ENCODE results near the gene HSD17B14. TPM values are rescaled to one million over a fixed set of nuclear protein-coding genes. Genes with fewer than 3 reads are reported as not detected.
"Not testable (repeated sequence)": the region's sequence is repeated elsewhere in the genome, so short reads cannot be mapped to it uniquely, and the experiment has no call there.

HSD17B14 gene
- 1 to 10 TPM; 6.9 to 9.9 (median 8.6) TPM for polyA plus RNA-seq (ENCODE audit: insufficient read depth in 1 of 5, insufficient read length in 5 of 5, low replicate concordance in 1 of 5)
- long read RNA-seq, donor 1, transcript HSD17B14-201 (9 exons, 1,238 nt): major isoform, 7 of 7 reads
- long read RNA-seq, donor 1, partial matches to known transcripts: 0 of 7 reads
- long read RNA-seq, donor 1, other reads (novel, unspliced or antisense): 0 of 7 reads
- long read RNA-seq, donor 2: 0 reads
- long read RNA-seq, donor 3, partial matches to known transcripts: 0 of 1 reads
- long read RNA-seq, donor 3, other reads (novel, unspliced or antisense): 0 of 1 reads
- long read RNA-seq, donor 4, partial matches to known transcripts: 0 of 1 reads
- long read RNA-seq, donor 4, other reads (novel, unspliced or antisense): 0 of 1 reads
- long read RNA-seq, donor 5, partial matches to known transcripts: 0 of 3 reads
- long read RNA-seq, donor 5, other reads (novel, unspliced or antisense): 0 of 3 reads
- long read RNA-seq, donor 6, transcript HSD17B14-201 (9 exons, 1,238 nt): major isoform, 6 of 6 reads
- long read RNA-seq, donor 6, partial matches to known transcripts: 0 of 6 reads
- long read RNA-seq, donor 6, other reads (novel, unspliced or antisense): 0 of 6 reads
- long read RNA-seq, donor 7, partial matches to known transcripts: 0 of 5 reads
- long read RNA-seq, donor 7, other reads (novel, unspliced or antisense): 0 of 5 reads
- long read RNA-seq, donor 8, partial matches to known transcripts: 0 of 1 reads
- long read RNA-seq, donor 8, other reads (novel, unspliced or antisense): 0 of 1 reads

DNA sequence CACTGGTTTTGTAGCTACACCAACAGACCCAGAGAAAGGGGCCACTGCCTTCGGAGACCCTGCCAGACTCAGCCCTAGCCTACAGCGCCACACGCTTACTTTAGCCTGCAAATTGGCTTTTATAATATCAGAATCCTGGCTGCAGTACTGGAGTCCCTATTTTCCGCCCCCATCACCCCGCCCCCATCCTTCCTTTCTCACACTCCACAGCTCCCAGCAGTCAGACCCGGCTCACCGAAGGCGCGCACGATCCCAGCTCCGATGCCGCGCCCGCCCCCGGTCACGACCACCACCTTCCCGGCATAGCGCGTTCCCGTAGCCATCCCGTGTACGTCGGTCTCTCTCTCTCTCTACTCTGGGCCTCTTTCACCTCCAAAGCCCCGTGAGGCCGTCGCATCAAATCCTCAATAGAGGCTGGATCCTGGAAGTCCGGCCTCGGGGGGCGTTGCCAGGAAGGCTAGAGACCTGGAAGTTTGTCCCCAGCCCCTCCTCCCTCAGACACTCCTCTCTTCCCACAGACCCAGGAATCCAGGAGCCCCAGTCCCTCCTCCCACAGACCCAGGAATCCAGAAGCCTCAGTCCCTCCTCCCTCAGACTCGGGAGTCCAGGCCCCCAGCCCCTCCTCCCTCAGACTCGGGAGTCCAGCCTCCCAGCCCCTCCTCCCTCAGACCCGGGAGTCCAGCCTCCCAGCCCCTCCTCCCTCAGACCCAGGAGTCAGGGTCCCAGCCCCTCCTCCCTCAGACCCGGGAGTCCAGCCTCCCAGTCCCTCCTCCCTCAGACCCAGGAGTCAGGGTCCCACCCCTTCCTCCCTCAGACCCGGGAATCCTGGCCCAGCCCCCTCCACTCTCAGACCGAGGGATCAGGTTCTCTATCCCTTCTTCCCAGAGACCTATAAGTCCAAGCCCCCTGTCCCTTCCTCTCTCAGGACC, at the start of gene HSD17B14:
Gene HSD17B14, minus strand, starts transcription at position 403 of the 929 bp plus-strand sequence. Its CDS starts 80 bp downstream, at position 323.
- peak; percentile 44 to 55 for DNase-seq

DNA sequence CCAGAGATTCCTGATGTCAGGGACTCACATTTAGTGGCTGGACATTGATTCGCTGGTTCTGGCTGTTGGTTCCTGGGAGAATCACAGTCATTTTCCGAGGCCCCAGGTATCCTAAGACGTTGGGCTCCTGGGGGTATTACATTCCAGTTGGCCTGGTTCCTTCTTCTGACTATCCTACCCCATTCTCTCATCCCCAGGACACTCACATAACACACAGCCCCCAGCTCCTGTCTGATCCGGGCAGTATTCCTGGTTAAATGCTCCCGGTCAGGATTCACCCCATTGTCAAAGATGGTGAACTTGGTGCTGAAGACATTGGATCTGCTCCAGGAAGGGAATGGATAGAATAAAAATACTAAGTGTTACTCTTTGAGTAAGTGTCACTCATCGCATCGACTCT, 47.4 kb upstream of the HSD17B14 start:
- DNase-seq: no peak

DNA sequence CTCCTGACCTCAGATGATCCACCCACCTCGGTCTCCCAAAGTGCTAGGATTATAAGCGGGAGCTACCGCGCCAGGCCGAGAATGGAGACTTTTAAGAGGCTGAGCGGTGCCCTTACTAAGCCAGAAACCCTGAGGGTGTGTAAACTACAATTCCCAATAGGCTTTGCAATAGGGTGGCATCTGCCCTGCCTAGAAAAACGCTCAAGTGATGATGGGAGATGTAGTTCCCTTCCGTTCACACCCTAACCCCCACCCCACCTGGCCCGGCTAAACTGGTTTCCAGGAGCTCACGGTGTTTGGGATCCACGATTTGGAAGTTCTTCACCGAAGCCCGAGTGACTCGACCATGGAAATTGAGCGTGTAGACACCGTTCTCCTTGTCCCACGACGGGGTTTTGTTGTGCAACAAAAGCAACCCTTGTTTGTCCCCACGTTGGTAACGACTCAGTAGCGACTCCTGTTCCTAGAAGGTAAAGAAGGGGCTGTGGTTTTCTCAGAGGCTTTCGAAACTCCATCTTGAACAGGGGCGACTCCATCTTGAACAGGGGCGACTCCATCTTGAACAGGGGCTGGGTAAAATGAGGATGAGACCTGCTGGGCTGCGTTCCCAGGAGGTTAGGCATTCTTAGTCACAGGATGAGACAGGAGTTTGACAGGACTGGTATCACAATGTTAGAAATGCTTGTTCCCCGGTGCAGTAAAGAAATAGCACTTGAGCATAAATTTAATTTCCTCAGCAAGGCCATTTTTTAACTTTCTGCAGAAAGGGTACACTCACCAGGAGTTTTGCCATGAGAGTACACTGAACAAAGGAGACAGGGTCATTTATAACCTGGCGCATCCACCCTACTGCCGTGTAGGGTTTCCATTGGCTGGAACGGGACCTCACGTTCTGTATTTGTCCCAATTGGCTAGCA, 45.7 kb upstream of the HSD17B14 start:
- no peak for DNase-seq

DNA sequence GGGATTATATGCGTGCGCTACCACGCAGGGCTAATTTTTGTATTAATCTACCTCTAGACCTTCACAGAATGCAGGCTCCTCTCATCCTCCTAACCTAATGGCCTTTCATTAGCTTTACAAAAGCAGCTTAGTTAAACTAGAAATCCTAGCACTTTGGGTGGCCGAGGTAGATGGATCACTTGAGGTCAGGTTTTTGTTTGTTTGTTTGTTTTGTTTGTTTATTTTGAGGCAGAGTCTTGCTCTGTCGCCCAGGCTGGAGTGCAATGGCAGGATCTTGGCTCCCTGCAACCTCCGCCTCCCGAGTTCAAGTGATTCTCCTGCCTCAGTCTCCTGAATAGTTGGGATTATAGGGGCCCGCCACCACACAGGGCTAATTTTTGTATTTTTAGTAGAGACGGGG, 43.4 kb upstream of the HSD17B14 start:
- DNase-seq: not testable (repeated sequence)

DNA sequence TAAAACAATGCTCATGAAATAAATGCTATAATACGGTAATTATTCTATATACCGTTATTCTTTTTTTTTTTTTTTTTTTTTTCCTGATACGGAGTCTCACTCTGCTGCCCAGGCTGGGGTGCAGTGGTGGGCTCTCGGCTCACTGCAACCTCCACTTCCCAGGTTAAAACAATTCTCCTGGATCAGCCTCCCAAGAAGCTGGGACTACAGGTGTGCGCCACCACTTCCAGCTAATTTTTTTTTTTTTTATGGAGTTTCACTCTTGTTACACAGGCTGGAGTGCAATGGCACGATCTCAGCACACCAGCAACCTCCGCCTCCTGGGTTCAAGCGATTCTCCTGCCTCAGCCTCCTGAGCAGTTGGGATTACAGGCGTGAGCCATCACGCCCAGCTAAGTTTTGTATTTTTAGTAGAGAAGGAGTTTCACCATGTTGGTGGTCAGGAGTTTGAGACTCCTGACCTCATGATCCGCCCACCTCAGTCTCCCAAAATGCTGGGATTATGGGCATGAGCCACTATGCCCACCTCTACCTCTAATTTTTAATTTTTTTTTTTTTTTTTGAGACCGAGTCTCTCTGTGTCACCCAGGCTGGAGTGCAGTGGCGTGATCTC, 42.8 kb upstream of the HSD17B14 start:
- no peak for DNase-seq

DNA sequence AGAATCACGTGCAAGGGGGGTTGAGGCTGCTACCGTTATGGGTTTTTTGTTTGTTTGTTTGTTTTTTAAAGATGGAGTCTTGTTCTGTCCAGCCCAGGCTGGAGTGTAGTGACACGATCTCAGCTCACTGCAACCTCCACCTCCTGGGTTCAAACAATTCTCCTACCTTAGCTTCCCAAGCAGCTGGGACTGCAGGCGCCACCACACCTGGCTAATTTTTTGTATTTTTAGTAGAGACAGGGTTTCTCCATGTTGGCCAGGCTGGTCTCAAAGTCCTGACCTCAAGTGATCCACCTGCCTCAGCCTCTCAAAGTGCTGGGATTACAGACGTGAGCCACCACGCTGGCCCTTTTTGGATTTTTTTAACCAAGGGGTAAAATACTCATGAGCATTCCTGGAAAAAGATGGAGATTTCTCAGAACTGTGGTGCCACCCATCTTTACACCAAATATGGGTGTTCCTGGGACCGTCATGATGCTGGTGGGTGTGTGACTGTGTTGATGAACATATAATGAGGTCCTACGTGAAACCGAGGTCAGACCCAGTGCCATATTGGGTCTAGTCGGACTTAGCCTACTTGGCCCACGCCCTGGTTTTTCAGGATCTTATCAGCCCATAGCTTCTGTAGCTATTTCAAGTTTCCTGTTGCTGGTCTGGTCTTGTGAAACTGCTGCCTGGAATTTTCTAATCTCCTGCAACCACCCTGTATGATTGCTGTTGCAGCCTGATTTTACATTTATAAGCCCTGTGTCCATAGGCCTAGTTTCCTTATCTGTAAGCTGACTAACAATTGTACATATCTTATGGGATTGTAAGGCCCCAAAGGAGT, 42.1 kb upstream of the HSD17B14 start:
- DNase-seq: no peak

DNA sequence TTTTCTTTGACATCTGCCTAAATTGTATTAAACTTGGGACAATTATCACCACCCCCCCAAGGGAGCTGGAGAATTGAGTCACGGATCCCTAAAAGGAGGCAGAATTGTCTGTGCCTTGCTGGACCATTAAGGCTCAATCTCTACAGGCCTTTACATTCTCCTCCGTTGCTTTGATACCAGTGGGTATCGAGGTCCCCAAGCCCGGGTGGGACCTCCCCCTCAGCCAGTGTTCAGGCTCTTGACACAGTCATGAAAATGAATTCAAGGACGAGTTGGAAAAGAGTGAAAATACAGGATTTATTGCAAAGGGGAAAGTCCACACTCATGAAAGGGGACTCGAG, 41.5 kb upstream of the HSD17B14 start:
- DNase-seq: no peak

DNA sequence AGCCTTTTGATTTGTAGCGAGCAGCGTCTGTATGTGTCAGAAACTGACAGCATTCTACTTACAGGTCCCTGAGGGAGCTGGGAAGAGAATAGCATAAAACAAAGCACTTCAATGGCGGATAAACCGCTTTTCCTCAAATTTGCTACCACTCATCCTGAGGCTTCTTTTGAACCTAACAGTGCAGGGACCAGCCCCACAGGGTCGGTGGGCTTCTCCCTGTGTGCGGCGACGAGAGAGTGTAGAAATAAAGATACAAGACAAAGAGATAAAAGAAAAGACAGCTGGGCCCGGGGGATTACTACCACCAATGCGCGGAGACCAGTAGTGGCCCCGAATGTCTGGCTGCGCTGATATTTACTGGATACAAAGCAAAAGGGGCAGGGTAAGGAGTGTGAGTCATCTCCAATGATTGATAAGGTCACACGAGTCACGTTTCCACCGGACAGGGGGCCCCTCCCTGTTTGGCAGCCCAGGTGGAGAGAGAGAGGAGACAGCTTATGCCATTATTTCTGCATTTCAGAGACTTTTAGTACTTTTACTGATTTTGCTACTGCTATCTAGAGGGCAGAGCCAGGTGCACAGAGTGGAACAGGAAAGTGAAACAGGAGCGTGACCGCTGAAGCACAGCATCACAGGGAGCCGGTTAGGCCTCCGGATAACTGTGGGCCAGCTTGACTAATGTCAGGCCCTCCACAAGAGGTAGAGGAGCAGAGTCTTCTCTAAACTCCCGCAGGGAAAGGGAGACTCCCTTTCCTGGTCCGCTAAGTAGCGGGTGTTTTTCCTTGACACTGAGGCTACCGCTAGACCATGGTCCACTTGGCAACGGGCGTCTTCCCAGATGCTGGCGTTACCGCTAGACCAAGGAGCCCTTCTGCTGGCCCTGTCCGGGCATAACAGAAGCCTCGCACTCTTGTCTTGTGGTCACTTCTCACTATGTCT, 40.0 kb upstream of the HSD17B14 start:
- DNase-seq: not testable (repeated sequence)

DNA sequence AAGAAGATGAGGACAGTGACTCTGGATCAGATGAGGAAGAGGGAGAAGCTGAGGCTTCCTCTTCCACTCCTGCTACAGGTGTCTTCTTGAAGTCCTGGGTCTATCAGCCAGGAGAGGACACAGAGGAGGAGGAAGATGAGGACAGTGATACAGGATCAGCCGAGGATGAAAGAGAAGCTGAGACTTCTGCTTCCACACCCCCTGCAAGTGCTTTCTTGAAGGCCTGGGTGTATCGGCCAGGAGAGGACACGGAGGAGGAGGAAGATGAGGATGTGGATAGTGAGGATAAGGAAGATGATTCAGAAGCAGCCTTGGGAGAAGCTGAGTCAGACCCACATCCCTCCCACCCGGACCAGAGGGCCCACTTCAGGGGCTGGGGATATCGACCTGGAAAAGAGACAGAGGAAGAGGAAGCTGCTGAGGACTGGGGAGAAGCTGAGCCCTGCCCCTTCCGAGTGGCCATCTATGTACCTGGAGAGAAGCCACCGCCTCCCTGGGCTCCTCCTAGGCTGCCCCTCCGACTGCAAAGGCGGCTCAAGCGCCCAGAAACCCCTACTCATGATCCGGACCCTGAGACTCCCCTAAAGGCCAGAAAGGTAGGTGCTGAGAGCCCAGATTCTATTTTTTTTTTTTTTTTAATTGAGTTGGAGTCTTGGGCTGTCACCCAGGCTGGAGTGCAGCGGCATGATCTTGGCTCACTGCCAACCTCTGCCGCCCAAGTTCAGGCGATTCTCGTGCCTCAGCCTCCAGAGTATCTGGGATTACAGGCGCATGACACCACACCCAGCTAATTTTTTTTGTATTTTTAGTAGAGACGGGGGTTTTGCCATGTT, 38.2 kb upstream of the HSD17B14 start:
- no peak for DNase-seq

DNA sequence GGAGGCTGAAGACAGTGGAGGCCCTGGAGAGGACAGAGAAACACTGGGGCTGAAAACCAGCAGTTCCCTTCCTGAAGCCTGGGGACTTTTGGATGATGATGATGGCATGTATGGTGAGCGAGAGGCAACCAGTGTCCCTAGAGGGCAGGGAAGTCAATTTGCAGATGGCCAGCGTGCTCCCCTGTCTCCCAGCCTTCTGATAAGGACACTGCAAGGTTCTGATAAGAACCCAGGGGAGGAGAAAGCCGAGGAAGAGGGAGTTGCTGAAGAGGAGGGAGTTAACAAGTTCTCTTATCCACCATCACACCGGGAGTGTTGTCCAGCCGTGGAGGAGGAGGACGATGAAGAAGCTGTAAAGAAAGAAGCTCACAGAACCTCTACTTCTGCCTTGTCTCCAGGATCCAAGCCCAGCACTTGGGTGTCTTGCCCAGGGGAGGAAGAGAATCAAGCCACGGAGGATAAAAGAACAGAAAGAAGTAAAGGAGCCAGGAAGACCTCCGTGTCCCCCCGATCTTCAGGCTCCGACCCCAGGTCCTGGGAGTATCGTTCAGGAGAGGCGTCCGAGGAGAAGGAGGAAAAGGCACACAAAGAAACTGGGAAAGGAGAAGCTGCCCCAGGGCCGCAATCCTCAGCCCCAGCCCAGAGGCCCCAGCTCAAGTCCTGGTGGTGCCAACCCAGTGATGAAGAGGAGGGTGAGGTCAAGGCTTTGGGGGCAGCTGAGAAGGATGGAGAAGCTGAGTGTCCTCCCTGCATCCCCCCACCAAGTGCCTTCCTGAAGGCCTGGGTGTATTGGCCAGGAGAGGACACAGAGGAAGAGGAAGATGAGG, 37.4 kb upstream of the HSD17B14 start:
- DNase-seq: no peak

DNA sequence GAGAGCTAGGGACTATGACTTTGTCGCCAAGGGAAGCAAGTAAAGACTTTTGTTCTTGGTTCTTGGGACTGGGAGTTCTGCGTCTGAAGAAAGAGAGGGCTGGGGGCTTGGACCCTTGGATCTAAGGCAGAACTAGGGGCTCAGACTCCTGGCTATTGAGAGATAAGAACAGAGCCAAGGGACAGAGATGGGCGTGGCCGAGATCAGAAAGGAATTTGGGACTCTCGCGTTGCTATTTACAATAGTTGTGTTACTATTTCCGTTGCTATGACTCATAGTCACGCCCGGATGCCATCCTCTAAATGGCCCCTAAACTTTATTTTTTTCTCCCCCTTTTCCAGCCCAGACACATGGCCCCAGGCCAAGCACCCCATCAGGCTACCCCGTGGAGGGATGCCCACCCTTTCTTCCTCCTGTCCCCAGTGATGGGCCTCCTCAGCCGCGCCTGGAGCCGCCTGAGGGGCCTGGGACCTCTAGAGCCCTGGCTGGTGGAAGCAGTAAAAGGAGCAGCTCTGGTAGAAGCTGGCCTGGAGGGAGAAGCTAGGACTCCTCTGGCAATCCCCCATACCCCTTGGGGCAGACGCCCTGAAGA, 36.7 kb upstream of the HSD17B14 start:
- DNase-seq: peak; percentile 89 to 94

DNA sequence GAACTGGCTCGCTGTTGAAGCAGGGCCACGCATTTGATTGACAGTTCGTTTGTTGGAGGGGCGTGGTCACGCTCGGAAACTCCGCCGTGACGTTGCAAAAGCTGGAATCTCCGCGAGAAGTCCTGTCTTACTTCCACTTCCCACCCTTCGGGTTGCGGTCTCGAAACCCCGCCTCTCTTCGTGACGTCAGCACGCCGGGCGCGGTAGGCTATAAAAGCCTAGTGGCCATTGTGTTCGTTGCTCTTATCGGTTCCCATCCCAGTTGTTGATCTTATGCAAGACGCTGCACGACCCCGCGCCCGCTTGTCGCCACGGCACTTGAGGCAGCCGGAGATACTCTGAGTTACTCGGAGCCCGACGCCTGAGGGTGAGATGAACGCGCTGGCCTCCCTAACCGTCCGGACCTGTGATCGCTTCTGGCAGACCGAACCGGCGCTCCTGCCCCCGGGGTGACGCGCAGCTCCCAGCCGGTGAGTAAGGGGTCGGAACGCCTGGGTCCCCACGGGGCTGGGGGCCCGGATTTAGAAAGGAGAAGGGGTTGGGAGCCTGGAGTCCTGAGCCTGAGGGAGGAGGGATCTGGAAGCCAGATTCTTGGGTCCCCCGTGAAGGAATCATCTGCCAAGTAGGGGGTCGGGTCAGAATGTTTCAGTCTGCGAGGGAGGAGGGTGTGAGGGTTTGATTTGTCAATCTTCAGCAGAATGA, 36.0 kb upstream of the HSD17B14 start, which contains the start of gene PPP1R15A:
Gene PPP1R15A, plus strand, starts transcription at position 240 of the 702 bp plus-strand sequence. CDS start 813 bp downstream, outside the sequence.
- DNase-seq: peak; percentile 98 to 99

DNA sequence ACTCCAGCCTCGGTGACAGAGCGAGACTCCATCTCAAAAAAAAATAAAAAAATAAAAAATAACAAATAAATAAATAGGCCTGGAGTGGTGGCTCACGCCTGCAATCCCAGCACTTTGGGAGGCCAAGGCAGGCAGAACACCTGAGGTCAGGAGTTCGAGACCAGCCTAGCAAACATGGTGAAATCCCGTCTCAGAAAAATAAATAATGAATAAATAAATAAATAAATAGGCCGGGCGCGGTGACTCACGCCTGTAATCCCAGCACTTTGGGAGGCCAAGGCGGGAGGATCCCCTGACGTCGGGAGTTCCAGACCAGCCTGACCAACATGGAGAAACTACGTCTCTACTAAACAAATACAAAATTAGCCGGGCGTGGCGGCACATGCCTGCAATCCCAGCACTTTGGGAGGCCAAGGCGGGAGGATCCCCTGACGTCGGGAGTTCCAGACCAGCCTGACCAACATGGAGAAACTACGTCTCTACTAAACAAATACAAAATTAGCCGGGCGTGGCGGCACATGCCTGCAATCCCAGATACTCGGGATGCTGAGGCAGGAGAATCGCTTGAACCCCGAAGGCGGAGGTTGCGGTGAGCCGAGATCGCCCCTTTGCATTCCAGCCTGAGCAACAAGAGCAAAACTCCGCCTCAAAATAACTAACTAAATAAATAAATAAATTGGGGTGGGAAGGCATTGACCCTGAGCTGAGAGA, 35.3 kb upstream of the HSD17B14 start:
- not testable (repeated sequence) for DNase-seq

DNA sequence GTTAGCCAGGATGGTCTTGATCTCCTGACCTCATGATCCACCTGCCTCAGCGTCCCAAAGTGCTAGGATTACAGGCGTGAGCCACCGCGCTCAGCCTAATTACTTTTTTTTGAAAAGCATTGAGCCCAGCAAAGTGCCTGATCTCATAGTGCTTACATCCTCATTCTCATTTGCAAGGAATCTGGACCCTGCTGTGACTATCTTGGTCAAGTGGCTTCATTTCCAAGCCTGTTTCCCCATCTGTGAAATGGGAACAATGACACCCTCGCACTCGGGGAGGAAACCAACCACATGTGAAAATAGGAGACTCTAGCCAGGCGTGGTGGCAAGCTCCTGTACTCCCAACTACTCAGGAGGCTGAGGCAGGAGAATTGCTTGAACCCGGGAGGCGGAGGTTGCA, 33.8 kb upstream of the HSD17B14 start:
- no peak for DNase-seq

Data from right lung (tissue), 10 donors.